Stimulated activated CD8-positive, alpha-beta memory T cell treated with anti-CD3 and anti-CD28 coated beads, Interleukin-2, amount 100 ng/mL, for 1 hour (primary cell): ENCODE results near the gene UQCRH.
"Not testable (repeated sequence)": the region's sequence is repeated elsewhere in the genome, so short reads cannot be mapped to it uniquely, and the experiment has no call there.

Source experiments
- DNase-seq, 2 donors: peaks; one replicate each; pipeline ENCODE4 v3.0.0-alpha.2; 2020; ENCODE audit warnings: low read depth in 2 of 2

Gene UQCRH

GRCh38 chr1:46300673-46301405, 2.7 kb upstream of the UQCRH start:
- no peak for DNase-seq

- no peak for DNase-seq
Observed at GRCh38 chr1:46301406-46301807, 2.1 kb upstream of the UQCRH start.

- peak in 1 of 2 donors; percentile 22 for DNase-seq
Observed at GRCh38 chr1:46301808-46302640, 1.5 kb upstream of the UQCRH start.

- no peak for DNase-seq
Observed at GRCh38 chr1:46302641-46303037, 859 bp upstream of the UQCRH start.

DNA sequence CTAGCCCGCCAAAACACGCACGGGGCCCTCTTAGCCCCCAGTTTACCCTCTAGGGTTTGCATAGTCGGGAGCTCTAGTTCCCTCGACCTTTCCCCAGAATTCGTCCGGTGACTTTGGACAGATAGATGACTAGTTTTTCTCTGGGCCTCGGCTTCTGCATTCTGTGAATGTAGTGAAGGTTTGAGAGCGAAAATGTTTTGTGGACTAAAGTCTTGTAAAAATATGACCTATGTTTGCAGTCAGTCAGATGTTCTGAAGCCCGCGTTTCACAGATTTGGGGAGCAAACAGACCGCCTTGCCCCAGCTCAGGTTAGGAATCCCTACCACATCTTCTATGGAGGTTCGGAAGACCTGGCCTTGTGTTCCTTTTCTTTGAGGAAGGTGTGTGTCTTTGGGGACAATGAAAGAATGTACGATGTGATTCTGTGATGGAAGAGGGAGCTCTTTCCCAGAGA, 401 bp downstream of the UQCRH start:
- DNase-seq: no peak

DNA sequence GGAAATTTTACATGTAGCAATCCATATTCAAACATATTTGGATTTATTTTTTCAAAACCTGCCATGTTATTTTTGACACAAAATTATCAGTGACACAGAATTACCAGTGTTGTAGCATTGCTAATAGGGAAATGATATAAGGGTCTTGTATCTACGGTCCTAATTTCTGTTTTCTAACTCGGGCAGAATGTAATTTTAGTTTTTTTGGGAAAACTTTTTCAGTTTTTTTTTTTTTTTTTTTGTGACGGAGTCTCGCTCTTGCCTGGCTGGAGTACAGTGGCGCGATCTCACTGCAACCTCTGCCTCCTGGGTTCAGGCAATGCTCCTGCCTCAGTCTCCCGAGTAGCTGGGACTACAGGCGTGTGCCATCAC, 2.6 kb downstream of the UQCRH start:
- no peak for DNase-seq

- no peak for DNase-seq
Observed at GRCh38 chr1:46309401-46310159, 6.1 kb downstream of the UQCRH start.

- no peak for DNase-seq
Observed at GRCh38 chr1:46310321-46310720, 6.8 kb downstream of the UQCRH start.

DNA sequence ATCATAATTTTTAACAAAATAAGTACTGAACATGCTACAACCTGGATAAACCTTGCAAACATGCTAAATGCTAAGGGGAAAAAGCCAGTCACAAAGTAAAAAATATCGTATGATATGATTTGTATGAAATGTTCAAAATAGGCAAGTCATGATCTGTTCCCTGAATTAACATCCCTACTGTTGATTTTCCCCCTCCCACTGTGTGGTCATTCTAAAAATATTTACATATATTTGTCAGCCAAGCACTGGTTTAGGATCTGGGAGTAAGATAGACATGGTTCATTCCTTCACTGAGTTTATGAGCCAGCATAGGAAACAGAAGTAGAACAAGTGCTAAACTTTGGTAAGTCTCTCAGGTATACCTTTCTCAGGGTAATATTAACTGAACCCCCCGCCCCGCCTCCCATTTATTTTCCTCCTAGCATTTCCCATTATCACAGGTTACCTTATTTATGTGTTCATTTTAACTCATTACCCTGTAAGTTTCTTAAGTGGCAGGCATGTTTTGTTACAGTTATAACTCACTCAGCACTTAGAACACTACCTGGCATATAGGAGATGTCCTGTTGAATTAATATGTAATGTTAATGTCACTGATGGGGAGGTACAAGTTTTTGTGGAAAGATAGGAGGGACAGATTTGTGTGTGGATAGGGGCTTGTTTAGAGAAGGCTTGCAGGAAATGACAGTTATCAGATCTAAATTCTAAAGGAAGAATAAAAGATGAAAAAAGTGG, 12.3 kb downstream of the UQCRH start:
- no peak for DNase-seq

DNA sequence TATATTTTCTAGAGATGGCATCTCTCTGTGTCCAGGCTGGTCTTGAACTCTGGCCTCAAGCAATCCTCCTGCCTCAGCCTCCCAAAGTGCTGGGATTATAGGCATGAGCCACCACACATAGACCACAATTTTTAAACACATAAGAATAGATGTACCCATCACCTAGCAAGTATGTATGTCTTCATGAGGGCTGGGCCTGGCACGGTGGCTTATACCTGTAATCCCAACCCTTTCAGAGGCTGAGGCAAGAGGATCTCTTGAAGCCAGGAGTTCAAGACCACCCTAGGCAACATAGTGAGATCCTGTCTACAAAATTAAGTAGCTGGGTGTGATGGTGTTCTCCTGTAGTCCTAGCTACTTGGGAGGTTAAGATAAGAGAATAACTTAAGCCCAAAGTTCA, 13.8 kb downstream of the UQCRH start:
- DNase-seq: no peak

GRCh38 chr1:46319301-46319700, 15.8 kb downstream of the UQCRH start:
- not testable (repeated sequence) for DNase-seq

GRCh38 chr1:46319960-46320914, 16.7 kb downstream of the UQCRH start:
- not testable (repeated sequence) for DNase-seq

- DNase-seq: not testable (repeated sequence)
Observed at GRCh38 chr1:46322191-46322590, 18.7 kb downstream of the UQCRH start.

- DNase-seq: not testable (repeated sequence)
Observed at GRCh38 chr1:46325285-46326076, 22.0 kb downstream of the UQCRH start.

DNA sequence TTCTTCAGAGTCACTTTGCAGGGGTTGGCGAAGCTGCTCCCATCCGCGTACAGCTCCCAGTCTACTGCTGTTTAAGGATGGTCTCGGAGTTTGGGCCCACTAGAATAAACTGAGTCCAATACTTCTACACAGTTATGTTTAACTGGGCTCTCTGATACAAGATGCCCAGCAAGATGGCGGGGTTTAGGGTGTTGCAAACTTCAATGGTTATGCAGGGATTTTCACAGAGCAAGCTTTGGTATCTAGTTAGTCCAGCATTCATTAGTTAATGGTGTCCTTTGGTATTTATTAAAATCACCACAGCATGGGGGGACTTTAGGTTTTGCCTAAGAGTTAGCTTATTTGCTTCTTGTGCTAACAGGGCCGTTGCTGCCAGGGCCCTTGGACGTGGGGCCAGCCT, 24.7 kb downstream of the UQCRH start:
- DNase-seq: not testable (repeated sequence)

- not testable (repeated sequence) for DNase-seq
Observed at GRCh38 chr1:46329807-46330206, 26.3 kb downstream of the UQCRH start.

- DNase-seq: not testable (repeated sequence)
Observed at GRCh38 chr1:46330381-46330780, 26.9 kb downstream of the UQCRH start.

DNA sequence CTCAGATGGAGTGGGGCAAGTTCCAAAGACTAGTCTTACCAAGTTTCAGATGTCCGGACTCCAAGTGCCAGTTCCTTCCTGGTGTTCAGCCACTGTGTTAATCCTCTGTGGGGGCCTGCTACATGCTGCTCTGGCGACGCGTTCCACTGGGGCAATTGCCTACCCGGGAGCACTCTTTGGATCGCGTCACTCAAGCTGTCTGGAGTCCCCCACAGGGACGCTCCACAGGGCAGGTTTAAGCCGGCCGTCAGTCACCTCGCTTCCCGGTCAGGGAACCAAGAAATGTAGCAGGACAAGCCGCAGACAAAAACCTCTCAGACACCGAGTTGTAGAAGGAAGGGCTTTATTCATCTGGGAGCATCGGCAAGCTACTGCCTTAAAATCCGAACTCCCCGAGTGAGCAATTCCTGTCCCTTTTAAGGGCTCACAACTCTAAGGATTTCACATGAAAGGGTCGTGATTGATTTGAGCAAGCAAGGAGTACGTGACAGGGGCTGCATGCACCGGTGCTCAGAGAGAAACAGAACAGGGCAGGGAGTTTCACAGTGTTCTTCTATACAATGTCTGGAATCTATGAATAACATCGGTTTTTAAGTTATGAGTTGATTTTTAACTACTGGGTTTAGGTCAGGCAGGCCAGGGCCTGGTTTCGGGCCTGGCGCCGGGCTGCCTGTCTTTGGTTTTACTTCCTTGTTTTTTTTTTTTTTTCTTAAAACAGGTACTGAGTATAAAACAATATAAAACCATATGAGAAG, 28.5 kb downstream of the UQCRH start:
- DNase-seq: not testable (repeated sequence)
